ENCODE data around the gene RNF38.
"Not testable (repeated sequence)": the region's sequence is repeated elsewhere in the genome, so short reads cannot be mapped to it uniquely, and the experiment has no call there.

RNF38 gene

DNA sequence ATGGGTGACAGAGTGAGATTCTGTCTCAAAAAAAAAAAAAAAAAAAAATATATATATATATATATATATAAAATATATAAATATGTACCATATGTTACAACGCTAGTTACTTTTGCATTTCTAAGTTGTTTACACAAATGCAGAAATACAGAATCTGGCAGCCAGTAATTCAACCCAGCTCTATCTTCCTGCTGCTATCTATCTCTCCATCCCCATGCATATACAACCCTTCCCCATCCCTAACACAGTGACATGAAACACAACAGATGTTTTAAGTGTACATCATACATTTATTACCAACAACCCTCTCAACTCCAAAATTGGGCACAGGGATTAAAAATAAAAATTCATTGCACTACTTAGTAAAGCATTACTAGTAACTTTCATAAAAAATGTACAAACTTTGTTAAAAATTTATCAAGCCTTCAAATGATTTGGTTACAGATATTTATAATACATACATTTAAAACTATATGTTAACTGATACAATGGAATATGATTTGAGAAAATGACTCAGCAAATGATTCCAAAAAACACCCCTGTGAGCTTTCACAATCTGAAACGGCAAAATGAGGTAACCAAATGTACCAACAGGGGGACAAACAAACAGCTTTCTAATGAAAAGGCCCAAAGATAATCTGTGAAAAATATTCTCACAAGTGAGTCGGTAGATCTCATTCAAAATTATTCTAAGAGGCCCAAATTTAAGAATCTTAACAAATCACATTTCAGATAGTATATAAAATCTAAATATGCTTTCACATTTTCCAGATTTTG lies 63.8 kb downstream of the RNF38 start:
- DNase-seq (ENCODE audit: low read depth in 2 of 2): no peak

DNA sequence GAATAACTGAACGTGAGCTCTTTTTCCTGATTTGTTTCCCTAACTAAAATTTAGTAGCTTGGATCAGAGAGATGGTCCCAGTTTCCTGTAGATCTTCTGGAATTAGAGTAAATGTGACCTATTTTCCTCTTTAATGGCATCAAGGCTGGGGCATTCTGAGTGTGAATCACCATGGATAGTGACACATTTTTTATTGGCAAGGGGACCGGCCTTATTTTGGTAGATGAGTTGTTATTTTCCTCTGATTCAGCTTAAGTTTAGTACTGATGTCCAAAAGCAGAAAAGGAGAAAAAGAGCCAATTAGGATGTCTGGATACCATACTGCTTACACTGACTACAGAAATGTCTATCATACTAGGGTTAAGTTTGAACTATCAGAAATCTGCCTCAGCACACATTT lies 68.1 kb downstream of the RNF38 start:
- DNase-seq (ENCODE audit: low read depth in 2 of 2): no peak

DNA sequence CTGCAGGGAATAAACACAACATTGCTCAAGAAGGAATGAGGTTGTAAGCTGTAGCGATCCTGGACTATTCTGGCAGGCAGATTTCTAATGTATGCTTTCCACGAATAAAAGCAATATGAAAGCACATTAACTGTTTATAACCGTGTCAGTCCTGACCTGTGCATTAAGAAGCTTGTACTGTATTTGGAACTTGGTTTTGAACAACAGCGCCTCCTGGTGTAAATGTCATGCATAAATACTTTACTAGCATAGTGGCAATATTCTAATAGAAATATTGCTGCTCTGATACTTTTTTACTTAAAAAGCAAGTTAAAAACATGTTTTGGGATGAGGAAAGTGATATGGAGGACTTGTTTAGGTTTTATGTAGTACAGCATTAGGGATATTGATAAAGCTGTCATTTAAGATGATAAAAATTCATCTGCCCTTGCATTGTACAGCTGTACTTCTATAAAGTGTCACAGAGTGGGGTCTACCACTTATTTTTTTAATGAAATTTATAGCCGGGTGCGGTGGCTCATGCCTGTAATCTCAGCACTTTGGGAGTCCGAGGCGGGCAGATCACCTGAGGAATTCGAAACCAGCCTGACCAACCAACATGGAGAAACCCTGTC lies 71.2 kb downstream of the RNF38 start:
- DNase-seq (ENCODE audit: low read depth in 2 of 2): peak in 1 of 2 donors; percentile 9

DNA sequence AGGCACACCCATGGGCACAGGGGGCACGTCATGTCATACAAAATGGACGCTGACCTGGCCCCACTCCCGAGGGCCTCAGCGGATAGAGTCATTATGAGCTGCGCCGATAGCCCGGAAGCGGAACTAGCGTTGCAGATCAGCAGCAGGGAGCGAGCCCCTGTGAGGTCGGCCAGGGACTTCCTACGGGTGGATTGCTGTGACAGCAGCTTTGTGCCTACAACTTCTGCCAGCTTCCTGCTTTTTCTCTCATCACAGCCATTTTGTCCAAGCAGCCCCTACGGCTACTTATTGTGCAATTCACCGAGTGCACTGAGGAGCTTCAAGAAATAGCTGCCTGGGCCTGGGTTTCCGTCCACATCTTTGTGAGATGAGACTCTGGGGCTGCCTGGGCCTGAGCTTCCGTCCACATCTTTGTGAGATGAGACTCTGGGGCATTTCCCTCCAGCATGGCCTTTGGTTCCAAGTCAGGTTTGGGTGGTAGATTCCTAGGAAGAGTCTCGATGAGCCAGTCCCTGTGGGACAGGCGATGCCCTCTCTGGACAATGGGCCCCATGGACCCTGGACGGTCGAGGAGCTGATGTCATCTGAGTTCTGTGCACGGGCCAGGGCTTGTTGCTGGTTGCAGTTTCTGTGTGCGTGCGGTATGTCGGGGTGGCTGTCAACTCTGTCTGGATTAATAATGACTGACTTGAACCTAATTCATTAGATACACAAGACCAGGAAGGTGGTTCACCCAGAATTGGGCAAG lies 74.8 kb downstream of the RNF38 start:
- DNase-seq (ENCODE audit: low read depth in 2 of 2): no peak

DNA sequence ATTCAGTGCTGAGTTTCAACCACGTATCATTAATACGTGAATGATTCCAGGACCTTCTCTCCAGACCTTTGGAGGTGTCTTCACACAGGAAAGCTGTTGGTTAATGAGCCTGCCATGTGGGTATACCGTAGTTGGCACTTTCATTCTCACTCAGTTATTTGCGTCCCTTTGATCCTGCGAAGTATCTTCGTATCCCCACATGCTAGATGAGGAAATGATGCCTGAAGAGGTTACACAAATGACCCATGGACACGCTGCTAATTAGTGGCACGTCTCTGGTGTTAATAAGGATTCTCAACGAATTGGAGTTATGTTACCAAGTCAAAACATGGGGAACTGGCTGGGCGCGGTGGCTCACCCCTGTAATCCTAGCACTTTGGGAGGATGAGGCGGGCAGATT lies 76.1 kb downstream of the RNF38 start:
- no peak for DNase-seq (ENCODE audit: low read depth in 2 of 2)

DNA sequence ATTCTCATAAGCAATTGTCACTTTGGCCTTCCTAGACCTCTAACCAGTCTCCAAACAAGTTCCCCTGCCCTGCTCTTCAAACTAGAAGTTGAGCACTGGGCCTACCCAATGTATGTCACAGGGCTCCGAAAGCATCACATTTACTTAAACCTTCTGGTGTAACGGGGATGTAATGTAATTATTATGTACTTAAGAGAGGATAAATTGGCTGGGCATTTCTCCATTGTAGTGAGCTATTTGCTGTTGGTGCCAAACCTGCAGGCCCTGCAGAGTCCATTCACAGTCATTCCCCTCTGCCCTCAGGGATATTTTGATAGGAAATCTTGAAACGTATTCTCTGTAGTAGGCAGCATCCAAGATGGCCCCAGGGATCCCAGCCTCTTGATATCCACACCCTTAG lies 77.6 kb downstream of the RNF38 start:
- no peak for DNase-seq (ENCODE audit: low read depth in 2 of 2)

DNA sequence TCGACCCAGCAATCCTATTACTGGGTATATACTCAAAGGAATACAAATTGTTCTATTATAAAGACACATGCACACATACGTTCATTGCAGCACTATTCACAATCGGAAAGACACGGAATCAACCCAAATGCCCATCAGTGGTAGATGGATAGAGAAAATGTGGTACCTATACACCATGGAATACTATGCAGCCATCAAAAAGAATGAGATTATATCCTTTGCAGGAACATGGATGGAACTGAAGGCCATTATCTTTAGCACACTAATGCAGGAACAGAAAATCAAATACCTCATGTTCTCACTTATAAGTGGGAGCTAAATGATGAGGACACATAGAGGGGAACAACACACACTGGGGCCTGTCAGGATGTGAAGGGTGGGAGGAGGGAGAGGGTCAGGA lies 78.2 kb downstream of the RNF38 start:
- DNase-seq (ENCODE audit: low read depth in 2 of 2): not testable (repeated sequence)

DNA sequence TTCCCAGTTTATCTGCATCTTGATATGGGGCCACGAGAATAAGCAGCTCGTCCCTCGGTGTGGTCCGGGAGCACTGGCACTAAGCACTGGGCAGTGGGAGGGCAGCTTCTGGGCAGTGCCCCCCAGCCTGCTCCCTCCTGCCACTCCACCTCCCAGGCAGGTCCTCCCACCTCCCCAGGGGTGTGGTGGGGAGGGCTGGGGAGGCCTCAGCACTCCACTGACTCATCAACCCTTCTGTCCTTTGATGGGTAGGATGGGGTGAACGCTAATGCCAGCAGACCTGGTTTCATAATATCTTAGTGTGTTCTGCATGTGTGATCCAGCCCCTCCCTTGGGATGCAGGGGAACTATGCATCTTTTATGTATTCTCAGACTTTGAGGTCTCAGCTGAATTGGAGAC lies 79.6 kb downstream of the RNF38 start:
- DNase-seq (ENCODE audit: low read depth in 2 of 2): no peak

DNA sequence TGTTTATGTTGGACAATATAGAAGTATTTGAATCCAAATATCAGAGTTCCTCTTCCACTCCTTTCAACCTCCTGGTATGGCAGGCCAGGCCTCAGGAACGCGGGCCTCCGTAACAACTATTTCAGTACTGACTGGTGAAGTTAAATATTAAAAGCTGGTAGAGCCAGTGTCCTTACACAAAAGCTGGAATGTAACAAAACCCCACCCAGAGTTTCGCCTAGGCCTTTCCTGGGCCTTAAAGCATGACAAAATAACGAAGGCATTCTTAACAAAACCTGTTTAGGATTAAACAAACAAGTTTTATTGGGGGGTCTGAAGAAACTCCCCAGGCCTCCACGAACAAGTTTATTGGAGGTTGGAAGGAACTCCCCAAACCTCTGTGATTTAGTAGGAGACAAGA lies 80.3 kb downstream of the RNF38 start:
- no peak for DNase-seq (ENCODE audit: low read depth in 2 of 2)

DNA sequence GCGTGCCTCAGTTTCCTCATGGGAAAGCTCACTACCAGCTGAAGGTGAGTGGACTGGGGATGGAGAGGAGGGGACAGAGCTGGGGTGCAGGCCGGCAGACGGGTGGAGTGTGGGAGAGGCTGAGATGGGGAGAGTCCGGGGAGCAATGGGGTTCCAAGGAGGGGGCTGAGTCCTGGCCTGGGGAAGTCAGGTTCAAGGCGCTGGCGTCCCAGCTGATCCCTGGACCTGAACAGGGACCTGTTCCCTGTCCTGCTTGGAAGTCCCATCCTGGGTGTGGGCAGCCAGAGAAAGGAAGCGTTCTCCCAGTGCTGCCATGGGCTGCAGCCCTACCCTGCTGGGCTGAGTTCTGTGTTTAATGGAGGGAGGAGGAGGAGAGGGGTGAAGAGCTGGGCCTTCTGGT lies 80.9 kb downstream of the RNF38 start:
- DNase-seq (ENCODE audit: low read depth in 2 of 2): no peak

DNA sequence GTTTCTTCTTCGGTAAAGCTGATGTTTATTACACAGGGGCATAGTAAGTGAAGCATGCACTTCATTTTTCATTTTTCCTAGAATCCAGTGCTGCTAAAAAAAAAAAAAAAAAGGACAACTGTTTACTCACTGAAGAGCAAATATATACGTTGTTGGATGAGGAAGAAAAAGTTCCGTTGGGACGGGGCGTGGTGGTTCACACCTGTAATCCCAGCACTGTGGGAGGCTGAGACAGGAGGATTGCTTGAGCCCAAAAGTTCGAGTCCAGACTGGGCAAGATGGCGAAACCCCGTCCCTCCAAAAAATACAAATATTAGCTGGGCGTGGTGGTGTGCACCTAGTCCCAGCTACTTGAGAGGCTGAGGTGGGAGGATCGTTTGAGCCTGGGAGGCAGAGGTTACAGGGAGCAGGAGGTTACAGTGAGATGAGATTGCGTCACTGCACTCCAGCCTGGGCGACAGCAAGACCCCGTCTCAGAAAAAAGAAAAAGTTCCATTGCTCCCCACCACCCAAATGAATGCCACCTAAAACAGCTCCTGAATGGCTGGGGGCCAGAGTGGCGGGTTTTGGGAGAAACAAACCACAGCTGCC lies 81.8 kb downstream of the RNF38 start:
- DNase-seq (ENCODE audit: low read depth in 2 of 2): no peak

DNA sequence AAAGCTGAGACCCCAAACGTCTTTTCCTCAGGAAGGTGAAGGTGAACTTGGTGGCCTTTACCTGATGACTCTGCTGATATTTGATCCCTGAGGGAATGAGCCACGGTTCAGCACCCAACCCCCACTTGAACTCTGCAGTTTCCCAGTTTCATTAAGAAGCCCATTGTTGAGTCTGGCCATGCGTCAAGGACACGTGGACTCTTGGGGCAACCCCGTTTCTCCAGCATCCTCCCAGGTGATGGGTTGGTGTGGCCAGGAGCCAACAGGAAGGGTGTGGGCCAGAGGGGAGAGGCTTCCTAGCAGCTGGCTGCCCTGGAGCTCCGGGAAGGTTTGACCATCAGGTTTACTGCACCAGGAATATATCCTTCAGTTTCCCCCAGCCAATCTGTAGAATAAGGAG lies 82.3 kb downstream of the RNF38 start:
- no peak for DNase-seq (ENCODE audit: low read depth in 2 of 2)

DNA sequence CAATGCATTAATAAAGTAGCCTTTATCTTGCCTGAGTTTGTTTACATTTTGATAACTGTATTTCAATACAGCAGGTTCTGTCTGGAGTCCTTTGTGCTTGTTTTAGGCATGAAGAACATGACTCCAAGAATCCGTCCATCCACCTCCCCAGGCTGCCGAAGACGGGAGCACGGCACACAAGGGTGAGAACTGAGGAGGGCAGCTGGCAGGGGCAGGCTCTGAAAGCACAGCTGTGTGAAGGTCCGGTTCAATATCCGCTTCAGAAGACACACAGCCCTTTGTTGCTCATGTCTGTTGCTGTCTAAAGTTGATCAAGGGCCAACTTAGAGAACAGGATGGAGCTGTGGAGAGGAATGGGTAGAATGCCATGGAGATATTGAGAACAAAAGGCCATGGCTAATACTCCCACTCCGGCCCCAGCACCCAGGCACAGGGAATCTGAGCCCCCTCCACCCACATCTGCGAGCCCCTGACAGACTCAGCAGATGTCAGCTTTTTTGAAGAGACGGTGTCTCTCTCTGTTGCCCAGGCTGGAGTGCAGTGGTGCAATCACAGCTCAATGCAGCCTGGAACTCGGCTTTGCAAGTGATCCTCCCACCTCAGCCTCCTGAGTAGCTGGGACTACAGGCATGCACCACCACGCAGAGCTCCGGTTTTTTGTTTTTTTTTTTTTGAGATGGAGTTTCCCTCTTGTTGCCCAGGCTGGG lies 83.3 kb downstream of the RNF38 start:
- no peak for DNase-seq (ENCODE audit: low read depth in 2 of 2)

DNA sequence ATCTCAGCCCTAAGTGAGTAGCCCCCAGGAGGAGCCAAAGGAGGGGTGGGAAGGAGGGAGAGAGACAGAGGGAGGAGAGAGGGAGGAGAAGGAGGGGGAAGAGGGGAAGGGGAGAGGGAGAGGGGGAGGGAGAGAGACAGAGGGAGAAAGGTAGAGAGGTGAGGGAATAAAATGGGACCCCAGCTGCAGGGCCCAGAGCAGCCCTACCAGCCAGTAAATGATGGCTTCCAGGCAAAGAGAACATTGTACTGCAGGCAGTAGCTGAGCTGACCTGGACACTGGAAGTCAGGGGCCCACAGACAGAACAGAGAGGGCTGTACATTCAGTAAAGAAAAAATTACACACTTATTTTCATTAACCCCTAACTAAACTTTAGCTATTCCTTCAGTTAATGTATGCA lies 84.0 kb downstream of the RNF38 start:
- DNase-seq (ENCODE audit: low read depth in 2 of 2): no peak

DNA sequence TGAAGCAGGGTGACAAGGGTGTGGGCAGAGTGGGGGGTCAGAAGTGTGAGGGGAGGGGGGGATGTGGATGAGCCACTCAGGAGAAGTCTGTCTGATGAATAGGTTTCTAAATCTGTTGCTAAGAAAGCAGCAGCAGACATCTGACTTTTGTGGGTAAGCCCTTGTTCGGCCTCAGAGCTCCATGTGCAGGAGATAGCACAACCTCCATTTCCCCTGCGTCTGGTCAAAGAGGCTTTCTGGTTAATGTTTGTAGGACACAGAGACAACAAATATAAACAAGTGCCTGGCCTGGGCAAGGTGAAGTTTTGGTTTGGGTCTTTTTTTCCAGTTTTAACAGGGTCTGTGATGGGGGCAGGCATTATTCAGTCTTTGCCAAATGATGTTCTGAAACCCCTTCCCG lies 84.8 kb downstream of the RNF38 start:
- DNase-seq (ENCODE audit: low read depth in 2 of 2): no peak

DNA sequence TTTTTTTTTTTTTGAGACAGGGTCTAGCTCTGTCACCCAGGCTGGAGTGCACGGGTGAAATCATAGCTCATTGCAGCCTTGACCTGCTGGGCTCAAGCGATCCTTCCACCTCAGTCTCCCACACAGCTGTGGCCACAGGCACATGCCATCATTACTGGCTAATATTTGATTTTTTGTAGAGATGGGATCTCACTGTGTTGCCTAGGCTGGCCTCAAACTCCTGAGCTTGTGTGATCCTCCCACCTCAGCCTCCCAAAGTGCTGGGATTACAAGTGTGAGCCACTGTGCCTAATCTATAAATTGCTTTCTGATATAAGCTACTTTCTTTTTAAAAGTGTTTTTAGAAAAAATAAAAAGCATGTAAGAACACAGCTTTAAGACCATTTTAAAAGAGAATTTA lies 85.3 kb downstream of the RNF38 start:
- DNase-seq (ENCODE audit: low read depth in 2 of 2): no peak

DNA sequence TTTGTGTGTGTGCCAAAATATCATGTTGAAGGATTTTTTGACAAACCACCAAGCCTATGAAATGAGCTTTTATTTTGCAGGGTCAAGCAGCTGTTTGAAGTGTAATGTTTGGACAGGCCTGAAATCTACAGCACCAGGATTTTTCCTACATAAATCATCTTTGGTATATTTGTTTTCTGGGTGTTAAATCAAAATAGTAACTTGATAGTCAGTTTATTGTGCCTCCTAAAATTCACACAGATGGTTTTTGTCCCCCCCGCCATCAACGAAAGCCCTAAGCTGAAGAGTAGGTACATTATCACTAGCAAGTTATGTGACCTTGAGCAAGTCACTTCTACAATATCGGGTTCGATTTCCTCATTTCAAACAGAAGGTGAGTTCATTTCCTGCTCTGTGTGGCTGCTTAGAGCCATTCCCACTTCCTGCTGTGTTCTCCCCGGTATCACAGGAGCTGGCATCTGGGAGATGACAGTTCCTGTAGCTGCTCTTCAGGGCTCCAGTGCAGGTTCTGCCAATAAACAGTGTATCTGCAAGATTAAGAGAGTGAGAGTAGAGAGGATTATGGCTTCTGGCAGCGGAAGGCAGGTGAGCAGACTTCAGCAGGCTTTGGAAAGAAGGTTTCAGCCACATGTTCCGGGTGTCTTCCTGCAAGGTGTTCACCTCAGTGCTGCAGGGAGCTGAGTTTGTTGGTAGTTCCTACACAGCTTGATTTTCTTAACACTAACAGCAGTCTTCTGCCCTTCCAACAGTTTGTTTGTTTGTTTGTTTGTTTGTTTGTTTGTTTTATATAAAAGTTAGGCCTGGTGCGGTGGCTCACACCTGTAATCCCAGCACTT lies 93.4 kb downstream of the RNF38 start:
- DNase-seq (ENCODE audit: low read depth in 2 of 2): no peak

DNA sequence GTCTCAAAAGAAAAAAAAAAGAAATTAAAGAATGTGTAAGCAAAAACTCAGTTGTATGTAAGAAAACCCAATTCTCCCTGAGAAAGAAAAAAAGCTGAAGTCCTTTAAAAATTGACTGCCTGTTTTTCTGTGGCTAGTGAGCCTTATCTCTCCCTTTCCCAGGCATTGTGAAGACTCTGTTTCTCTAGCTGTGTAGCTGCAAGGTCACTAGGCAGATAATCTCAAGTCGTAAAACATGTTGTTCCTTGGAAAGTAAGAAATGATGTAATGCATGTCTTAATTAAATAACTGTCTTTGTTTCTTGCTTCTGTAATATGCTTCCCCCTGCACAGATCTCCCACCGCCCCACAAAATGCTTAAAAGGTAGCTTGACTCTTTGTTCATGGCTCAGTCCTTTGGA lies 95.7 kb downstream of the RNF38 start:
- DNase-seq (ENCODE audit: low read depth in 2 of 2): not testable (repeated sequence)

DNA sequence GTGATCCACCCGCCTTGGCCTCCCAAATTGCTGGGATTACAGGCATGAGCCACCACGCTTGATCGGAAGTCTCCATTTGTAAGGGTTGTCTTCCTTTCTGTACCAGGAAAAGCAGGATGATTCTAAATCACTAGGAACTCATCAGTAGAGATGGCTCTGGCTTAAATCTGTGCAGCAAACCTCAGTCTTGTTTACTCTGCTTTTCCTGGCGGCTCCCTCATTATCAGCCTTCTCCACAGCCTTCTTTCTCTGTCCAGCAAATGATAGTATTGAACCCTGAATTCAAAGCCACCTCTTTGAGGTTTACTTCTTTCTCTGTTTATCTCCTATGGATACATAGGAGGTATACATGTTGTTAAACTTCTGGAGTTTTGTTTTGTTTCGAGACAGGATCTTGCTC lies 98.8 kb downstream of the RNF38 start:
- no peak for DNase-seq (ENCODE audit: low read depth in 2 of 2)

DNA sequence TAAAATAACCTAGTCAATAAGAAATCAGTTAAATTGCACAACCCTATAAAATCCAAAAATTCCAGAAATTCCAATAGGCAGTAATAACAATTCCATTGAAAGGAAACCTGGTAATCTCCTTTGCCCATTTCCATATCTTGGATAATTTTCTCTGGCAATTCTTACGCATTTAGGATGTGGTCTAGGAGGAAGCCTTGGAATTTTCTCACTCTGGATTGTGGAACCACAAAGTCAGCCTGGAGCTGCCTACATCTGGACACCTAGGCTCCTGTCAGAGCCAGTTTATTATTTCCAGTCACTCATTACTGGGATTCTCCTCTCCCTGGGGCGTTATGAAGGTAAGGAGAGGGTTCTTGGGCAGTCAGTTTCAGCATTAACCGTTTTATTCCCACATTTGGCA lies 101.5 kb downstream of the RNF38 start:
- DNase-seq (ENCODE audit: low read depth in 2 of 2): no peak

DNA sequence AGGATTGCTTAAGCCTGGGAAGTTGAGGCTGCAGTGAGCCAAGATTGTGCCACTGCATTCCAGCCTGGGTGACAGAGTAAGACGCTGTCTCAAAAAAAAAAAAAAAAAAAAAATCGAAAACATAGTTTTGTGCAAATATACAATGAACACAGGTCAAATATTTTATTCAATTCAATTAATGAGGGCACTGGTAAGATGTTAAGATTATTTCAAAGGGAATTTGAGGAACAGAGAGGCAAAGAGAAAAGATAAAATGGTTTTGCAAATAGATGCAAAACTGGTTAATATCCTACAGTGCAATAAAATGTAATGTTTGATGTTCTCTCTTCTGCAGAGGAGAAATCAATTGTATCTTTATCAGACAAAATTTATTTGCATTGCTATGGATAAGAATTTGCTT lies 102.3 kb downstream of the RNF38 start:
- DNase-seq (ENCODE audit: low read depth in 2 of 2): no peak
